SU-DHL-6 (cell line): ENCODE results near the gene DUSP16.

Experiments used
- H2AFZ ChIP-seq: fragments of 200-600 bp; sonication (generic); 2 replicates; pipeline ENCODE4 v1.6.1; 2014; ENCODE audit warnings: low read depth, mild to moderate bottlenecking, moderate library complexity, mixed read lengths, antibody characterized with exemption, low read length; ENCODE audit not compliant: severe bottlenecking
- H3F3A ChIP-seq: fragments of 200-600 bp; shearing (Covaris generic); 2 replicates; pipeline ENCODE4 v1.6.0; 2016; ENCODE audit warnings: antibody characterized with exemption, mild to moderate bottlenecking; ENCODE audit not compliant: insufficient read depth
- H3K27ac ChIP-seq: fragments of 200-600 bp; sonication (generic); 2 replicates; pipeline ENCODE4 v1.5.1; 2016; ENCODE audit warnings: low read depth, mild to moderate bottlenecking, low read length, moderate library complexity, mixed read lengths
- H3K27me3 ChIP-seq: fragments of 200-600 bp; sonication (generic), shearing (Covaris generic); 2 replicates; pipeline ENCODE4 v1.6.0; 2014; ENCODE audit warnings: mild to moderate bottlenecking, low read length
- H3K36me3 ChIP-seq: fragments of 200-600 bp; sonication (generic); 2 replicates; pipeline ENCODE4 v1.6.1; 2014; ENCODE audit warnings: mild to moderate bottlenecking, low read length, mixed read lengths
- H3K4me2 ChIP-seq: fragments of 300-600, 200-600 bp; shearing (Covaris generic), sonication (generic); 2 replicates; pipeline ENCODE4 v1.6.0; 2014; ENCODE audit warnings: low read length, low read depth, mild to moderate bottlenecking; ENCODE audit not compliant: poor library complexity, severe bottlenecking
- H3K4me3 ChIP-seq: fragments of 200-600 bp; sonication (generic); 2 replicates; pipeline ENCODE4 v1.5.1; 2014; ENCODE audit warnings: antibody characterized with exemption, low read length, mild to moderate bottlenecking, mixed read lengths; ENCODE audit not compliant: insufficient read depth, poor library complexity, severe bottlenecking
- H3K79me2 ChIP-seq: fragments of 200-600 bp; sonication (generic); 2 replicates; pipeline ENCODE4 v1.6.1; 2014; ENCODE audit warnings: mild to moderate bottlenecking, low read length, moderate library complexity; ENCODE audit not compliant: insufficient read depth
- H3K9ac ChIP-seq: fragments of 200-600 bp; sonication (generic); 2 replicates; pipeline ENCODE4 v1.7.0; 2014; ENCODE audit warnings: mild to moderate bottlenecking, low read length
- H3K9me2 ChIP-seq: fragments of 200-600 bp; sonication (generic); replicated peaks from 2 replicates; pipeline ENCODE4 v1.6.1; 2014; ENCODE audit warnings: low read length; ENCODE audit not compliant: insufficient read depth
- H3K9me3 ChIP-seq: fragments of 200-600 bp; sonication (generic); 2 replicates; pipeline ENCODE4 v1.6.1; 2014; ENCODE audit warnings: low read length, mixed read lengths; ENCODE audit not compliant: insufficient read depth
- H4K20me1 ChIP-seq: fragments of 200-600 bp; sonication (generic); 2 replicates; pipeline ENCODE4 v1.6.1; 2014; ENCODE audit warnings: low read depth, mild to moderate bottlenecking, antibody characterized with exemption, low read length, moderate library complexity, mixed read lengths
- EZH2phosphoT487 ChIP-seq: fragments of 200-600 bp; sonication (generic), shearing (Covaris generic); conservative IDR thresholded peaks from 2 replicates; pipeline ENCODE4 v1.6.1; 2018; ENCODE audit warnings: mild to moderate bottlenecking, antibody characterized with exemption, low read length, moderate library complexity, mixed read lengths
- TF ChIP-seq, protein P1 (sequence below): fragments of 200-600 bp; sonication (generic); IDR thresholded peaks from one replicate; pipeline ENCODE4 v1.5.1; 2017; ENCODE audit warnings: antibody characterized with exemption, mild to moderate bottlenecking, low read length, moderate library complexity; ENCODE audit not compliant: insufficient read depth, poor library complexity, severe bottlenecking

Gene DUSP16

GRCh38 chr12:12453635-12454034 lies 109.0 kb downstream of the DUSP16 start:
- Histone ChIP-seq H4K20me1 (no peaks in the 10 kb centered on the region), H3K36me3 (no peaks in the 10 kb centered on the region), H3K27ac (no peak overlapping the region), H3K27me3 (no peaks in the 10 kb centered on the region), H3K4me3 (no peak overlapping the region), H2AFZ (no peak overlapping the region), H3K79me2 (no peaks in the 10 kb centered on the region), H3K9me3 (no peaks in the 10 kb centered on the region), H3K9ac (no peak overlapping the region), H3K4me2 (no peak overlapping the region), H3F3A (no peaks in the 10 kb centered on the region), H3K9me2 (no peaks in the 10 kb centered on the region)
- no peak for TF ChIP-seq EZH2phosphoT487
- TF ChIP-seq, protein P1, sequence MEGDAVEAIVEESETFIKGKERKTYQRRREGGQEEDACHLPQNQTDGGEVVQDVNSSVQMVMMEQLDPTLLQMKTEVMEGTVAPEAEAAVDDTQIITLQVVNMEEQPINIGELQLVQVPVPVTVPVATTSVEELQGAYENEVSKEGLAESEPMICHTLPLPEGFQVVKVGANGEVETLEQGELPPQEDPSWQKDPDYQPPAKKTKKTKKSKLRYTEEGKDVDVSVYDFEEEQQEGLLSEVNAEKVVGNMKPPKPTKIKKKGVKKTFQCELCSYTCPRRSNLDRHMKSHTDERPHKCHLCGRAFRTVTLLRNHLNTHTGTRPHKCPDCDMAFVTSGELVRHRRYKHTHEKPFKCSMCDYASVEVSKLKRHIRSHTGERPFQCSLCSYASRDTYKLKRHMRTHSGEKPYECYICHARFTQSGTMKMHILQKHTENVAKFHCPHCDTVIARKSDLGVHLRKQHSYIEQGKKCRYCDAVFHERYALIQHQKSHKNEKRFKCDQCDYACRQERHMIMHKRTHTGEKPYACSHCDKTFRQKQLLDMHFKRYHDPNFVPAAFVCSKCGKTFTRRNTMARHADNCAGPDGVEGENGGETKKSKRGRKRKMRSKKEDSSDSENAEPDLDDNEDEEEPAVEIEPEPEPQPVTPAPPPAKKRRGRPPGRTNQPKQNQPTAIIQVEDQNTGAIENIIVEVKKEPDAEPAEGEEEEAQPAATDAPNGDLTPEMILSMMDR: no peak

DNA sequence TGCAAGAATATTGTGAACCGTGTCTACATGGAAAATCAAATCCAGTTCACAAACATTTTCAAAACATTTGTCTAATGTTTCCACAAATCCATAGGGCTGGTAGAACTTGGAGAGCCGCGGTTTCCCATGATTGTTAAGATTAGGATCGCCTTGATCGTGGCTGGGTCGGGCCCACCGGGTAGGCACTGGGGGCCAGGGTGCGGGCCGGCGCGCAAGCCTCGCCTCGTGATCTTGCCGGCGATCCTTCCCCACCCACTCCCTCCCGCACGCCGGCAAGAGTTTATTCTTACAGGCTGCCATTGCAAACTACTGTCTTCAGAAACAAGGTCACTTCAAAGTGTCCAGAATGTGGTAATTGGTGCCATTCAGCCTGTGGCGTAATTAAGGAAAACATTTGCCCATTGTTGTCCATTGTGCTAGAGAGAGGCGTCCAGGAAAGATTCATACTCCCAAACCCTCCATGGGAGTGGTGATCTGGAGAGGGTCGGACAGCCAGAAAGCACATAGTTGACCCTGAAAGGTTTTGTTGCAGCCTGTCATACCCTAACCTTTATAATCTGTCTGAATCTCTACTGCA lies 110.2 kb downstream of the DUSP16 start:
- Histone ChIP-seq H4K20me1 (no peaks in the 10 kb centered on the region), H3K27me3 (no peaks in the 10 kb centered on the region), H3K4me2 (no peak overlapping the region), H2AFZ (no peak overlapping the region), H3K27ac (no peak overlapping the region), H3K9me2 (no peaks in the 10 kb centered on the region), H3K4me3 (no peak overlapping the region), H3K79me2 (no peaks in the 10 kb centered on the region), H3F3A (no peaks in the 10 kb centered on the region), H3K9me3 (no peaks in the 10 kb centered on the region), H3K36me3 (no peaks in the 10 kb centered on the region), H3K9ac (no peak overlapping the region)
- no peak for TF ChIP-seq EZH2phosphoT487
- TF ChIP-seq, protein P1: no peak

GRCh38 chr12:12451098-12451497 lies 111.6 kb downstream of the DUSP16 start:
- H3F3A ChIP-seq: no peaks in the 10 kb centered on the region
- no peak for TF ChIP-seq EZH2phosphoT487
- TF ChIP-seq, protein P1: no peak
- no peak overlapping the region for H2AFZ ChIP-seq
- H3K9me2 ChIP-seq: no peaks in the 10 kb centered on the region
- H3K4me3 ChIP-seq: no peak overlapping the region
- H3K36me3 ChIP-seq: no peaks in the 10 kb centered on the region
- H3K9me3 ChIP-seq: no peaks in the 10 kb centered on the region
- H3K9ac ChIP-seq: no peak overlapping the region
- H3K79me2 ChIP-seq: no peaks in the 10 kb centered on the region
- H4K20me1 ChIP-seq: no peaks in the 10 kb centered on the region
- no peaks in the 10 kb centered on the region for H3K27me3 ChIP-seq
- H3K4me2 ChIP-seq: no peak overlapping the region
- no peak overlapping the region for H3K27ac ChIP-seq
